D721Med (cell line): ENCODE measurements around the gene THAP9.
"Not testable (repeated sequence)": the region's sequence is repeated elsewhere in the genome, so short reads cannot be mapped to it uniquely, and the experiment has no call there.

Source experiments
- DNase-seq: peaks from one replicate; pipeline ENCODE4 v3.0.0; 2011; ENCODE audit warnings: low spot score; ENCODE audit not compliant: insufficient read length
- FAIRE-seq: peaks from 2 replicates; lab custom pipeline; 2011; peaks lifted over from hg19 to GRCh38; lab: Jason Lieb, UNC
- CTCF ChIP-seq: IDR thresholded peaks from 2 replicates; pipeline ENCODE4 v1.5.1; 2012; ENCODE audit warnings: mild to moderate bottlenecking, control low read depth; ENCODE audit not compliant: insufficient read depth; ENCODE audit errors: missing control alignments

Gene THAP9

GRCh38 chr4:82909326-82909725 lies 8.8 kb downstream of the THAP9 start:
- no peak for DNase-seq
- TF ChIP-seq CTCF = no peak
- no peak for FAIRE-seq

GRCh38 chr4:82913305-82913704 lies 12.8 kb downstream of the THAP9 start:
- DNase-seq (no peak), FAIRE-seq (no peak)
- TF ChIP-seq CTCF = no peak

- FAIRE-seq = not testable (repeated sequence)
These were observed 13.4 kb downstream of the THAP9 start for GRCh38 chr4:82913968-82914367.

GRCh38 chr4:82918091-82918490 lies 17.6 kb downstream of the THAP9 start:
- no peak for FAIRE-seq
- TF ChIP-seq CTCF = no peak
- no peak for DNase-seq

More at GRCh38 chr4:82913968-82914367, 13.4 kb downstream of the THAP9 start:
- DNase-seq = not testable (repeated sequence)

- DNase-seq = no peak
- no peak for TF ChIP-seq CTCF
- no peak for FAIRE-seq
These were observed 18.9 kb downstream of the THAP9 start for GRCh38 chr4:82919386-82919785.

GRCh38 chr4:82921795-82922194 lies 21.3 kb downstream of the THAP9 start:
- no peak for TF ChIP-seq CTCF
- FAIRE-seq (no peak), DNase-seq (no peak)

GRCh38 chr4:82930848-82931755 lies 30.6 kb downstream of the THAP9 start:
- DNase-seq (no peak), FAIRE-seq (no peak)
- no peak for TF ChIP-seq CTCF

GRCh38 chr4:82934441-82934840 lies 33.9 kb downstream of the THAP9 start:
- no peak for FAIRE-seq
- TF ChIP-seq CTCF = no peak
- DNase-seq = no peak
